Inflammatory macrophage treated with lipopolysaccharide for 4 hours (primary cell): Measurements from ENCODE around the gene IKZF5.

Source experiments
- DNase-seq: peaks from one replicate; pipeline ENCODE4 v3.0.0-alpha.2; 2020

Gene IKZF5

GRCh38 chr10:122974543-122975064 is 34.0 kb downstream of the IKZF5 start:
- no peak for DNase-seq

DNA sequence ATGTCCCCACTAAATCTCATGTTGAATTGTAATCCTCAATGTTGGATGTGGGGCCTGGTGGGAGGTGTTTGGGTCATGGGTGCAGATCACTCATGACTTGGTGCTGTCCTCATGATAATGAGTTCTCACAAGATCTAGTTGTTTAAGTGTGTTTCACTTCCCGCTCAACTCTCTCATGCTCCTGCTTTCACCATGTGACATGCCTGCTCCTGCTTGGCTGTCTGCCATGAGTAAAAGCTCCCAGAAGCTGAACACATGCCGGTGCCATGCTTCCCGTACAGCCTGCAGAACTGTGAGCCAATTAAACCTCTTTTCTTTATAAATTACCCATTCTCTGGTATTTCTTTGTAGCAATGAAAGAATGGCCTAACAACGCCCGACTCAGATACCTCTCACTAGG is 34.6 kb downstream of the IKZF5 start:
- DNase-seq = peak; percentile 57

- DNase-seq = no peak
These were observed 39.9 kb downstream of the IKZF5 start for GRCh38 chr10:122968698-122969097.

DNA sequence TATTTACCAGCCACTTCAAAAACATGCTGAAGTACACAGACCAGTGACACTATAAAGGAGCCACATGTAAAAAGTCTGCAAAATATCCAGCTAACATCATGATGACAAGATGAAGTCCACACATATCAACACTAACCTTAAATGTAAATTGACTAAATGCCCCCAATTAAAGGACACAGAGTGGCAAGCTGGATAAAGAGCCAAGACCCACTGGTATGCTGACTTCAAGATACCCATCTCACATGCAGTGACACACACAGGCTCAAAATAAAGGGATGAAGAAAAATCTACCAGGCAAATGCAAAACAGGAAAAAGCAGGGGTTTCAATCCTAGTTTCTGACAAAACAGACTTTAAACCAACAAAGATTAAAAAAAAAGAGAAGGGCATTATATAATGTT is 41.7 kb downstream of the IKZF5 start:
- DNase-seq = no peak

GRCh38 chr10:122962405-122962804 is 46.2 kb downstream of the IKZF5 start:
- DNase-seq = peak; percentile 23

- DNase-seq = no peak
These were observed 51.1 kb downstream of the IKZF5 start for GRCh38 chr10:122957474-122957873.

- DNase-seq = no peak
These were observed 52.7 kb downstream of the IKZF5 start for GRCh38 chr10:122955892-122956291.

DNA sequence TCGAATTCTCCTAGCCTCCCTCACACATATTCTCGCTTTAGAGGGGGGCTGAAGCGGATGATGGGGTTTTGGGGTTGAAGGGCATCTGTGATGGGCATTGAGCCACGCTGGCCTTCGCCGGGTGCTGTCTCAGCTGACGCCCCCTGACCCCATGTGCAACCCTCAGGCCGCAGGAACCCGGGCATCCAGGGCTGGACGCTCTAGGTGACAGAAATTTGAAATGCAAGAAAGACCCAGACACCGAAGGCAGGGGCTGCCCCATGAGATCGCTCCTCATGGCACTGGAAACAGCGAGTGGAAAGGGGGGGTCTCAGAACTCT is 53.9 kb downstream of the IKZF5 start:
- DNase-seq = no peak

GRCh38 chr10:122953902-122954730 is 54.5 kb downstream of the IKZF5 start, which contains the start of gene C10orf88:
C10orf88 (minus strand) TSS chr10:122954227; CDS start chr10:122954178, 49 bp downstream.
- peak; percentile 99 for DNase-seq

DNA sequence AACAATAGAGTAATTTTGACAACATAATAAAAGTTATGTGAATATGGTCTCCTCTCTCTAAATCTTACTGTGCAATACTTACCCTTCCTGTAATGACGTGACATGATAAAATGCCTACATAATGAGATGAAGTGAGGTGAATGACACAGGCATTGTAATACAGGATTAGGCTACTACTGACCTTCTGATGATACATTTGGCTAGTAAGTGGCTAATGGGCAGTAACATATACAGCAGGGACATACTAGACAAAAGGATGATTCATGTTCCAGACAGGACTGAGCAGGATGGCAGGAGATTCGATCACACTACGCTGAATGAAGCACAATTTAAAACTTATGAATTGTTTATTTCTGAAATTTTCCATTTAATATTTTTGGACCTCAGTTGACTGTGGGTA is 59.3 kb downstream of the IKZF5 start:
- no peak for DNase-seq
